OCI-M2 (cell line): ENCODE results near the gene IQSEC1.

Experiments used
- DNase-seq: peaks from one replicate; lab custom pipeline; 2025; ENCODE audit not compliant: unreplicated experiment; lab: John Stamatoyannopoulos, UW

IQSEC1 gene

DNA sequence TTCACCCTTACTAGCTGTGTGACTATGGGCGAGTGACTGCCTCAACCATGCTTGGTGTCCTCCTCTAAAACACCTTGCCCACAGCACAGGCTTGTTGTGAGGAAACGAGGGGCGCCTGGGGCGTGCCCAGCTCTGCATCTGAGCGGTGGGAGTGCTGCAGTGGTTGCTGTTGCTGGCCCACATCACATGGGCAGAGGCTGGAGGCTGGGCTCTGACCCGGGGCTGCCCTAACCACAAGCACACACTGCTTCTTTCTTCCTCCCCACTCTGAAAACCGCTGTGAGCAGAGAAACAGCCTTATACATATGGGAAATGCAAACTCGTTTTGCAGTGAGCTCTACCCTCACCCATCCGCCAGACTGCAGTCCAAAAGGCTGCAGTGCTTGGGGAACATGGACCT, 157.1 kb downstream of the IQSEC1 start:
- DNase-seq: no peak

- no peak for DNase-seq
These were observed 159.1 kb downstream of the IQSEC1 start for GRCh38 chr3:12914088-12914487.

DNA sequence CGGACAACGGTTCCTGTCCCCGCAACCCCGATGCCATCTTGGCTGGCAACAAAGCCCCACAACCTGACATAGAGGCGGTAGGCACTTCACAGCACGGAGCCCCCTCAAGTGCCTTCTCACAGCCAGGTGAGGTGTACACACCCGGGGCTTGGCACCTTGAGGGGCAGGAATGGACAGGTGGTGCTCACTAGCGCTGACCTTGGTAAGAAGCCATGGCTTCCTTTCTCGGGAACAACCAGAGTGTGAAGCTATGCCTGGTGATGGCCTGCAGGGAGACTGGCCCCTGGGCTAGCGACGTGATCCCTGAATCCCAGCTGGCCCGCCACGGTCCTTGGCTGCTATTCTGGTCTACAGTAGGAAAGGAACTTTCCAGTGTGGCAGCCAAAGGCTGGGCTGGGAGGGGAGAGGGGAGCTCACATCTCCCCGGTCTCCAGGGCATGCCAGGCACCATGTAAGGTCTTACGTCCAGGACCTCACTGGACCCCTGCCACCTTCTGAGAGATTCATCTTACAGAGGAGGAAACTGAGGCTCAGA, 161.3 kb downstream of the IQSEC1 start:
- DNase-seq: no peak

- no peak for DNase-seq
These were observed 162.7 kb downstream of the IQSEC1 start for GRCh38 chr3:12910356-12911099.

GRCh38 chr3:12909710-12910109, 163.5 kb downstream of the IQSEC1 start:
- no peak for DNase-seq

DNA sequence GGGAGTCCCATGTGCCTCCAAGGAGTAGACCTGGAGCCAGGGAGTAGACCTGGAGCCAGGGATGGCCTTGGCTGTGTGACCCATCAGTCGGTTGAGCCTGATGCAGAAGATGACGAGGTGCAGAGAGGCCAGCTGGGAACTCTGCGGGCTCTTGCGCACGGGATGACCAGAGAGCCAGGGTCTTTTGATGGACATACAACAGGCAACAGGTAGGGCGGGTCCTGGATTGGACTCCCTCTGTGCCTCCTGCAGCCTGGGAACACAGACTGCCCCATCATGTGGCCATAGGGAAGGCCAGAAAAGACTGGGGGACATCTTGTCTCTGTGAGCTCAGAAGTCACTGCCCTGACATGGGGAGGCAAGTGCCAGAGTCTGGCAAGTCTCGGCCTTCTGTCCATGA, 164.4 kb downstream of the IQSEC1 start:
- no peak for DNase-seq

- DNase-seq: no peak
These were observed 165.0 kb downstream of the IQSEC1 start for GRCh38 chr3:12908136-12908730.

GRCh38 chr3:12907729-12908128, 165.5 kb downstream of the IQSEC1 start:
- no peak for DNase-seq

DNA sequence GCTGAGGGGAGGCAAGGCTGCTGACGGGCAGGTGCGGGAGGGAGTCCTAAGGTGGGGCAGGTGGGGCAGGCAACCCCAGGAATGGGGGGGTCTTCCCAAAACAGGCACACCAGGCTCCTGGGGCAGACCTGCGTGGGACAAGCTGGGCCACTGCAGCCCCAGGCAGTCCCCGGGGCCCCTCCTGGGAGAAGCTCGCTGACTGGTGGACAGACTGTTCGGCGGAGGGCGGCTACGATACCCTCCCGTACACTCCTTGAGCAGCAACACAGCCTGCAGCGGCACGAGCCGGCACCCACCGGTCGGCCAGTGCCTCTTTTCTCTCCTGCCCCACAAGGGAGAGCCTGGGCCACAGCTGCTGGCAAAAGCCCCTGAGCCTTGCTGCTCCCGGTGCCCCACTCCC, 165.9 kb downstream of the IQSEC1 start:
- DNase-seq: no peak

DNA sequence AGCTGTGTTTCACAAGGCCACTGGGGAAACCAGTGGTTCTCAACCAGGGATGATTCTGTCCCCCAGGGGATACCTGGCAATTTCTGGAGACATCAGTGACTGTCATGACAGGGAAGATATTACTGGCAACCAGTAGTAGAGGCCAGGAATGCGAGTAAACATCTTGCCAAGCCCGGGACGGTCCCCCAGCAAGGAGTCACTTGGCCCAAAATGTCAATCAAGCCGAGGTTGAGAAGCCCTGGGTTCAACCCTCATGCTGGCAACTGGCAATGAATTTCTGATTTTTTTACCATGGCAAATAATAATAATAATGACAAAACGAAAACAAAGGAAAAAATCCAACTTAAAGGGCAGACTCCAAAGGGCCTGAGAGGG, 166.3 kb downstream of the IQSEC1 start:
- no peak for DNase-seq

DNA sequence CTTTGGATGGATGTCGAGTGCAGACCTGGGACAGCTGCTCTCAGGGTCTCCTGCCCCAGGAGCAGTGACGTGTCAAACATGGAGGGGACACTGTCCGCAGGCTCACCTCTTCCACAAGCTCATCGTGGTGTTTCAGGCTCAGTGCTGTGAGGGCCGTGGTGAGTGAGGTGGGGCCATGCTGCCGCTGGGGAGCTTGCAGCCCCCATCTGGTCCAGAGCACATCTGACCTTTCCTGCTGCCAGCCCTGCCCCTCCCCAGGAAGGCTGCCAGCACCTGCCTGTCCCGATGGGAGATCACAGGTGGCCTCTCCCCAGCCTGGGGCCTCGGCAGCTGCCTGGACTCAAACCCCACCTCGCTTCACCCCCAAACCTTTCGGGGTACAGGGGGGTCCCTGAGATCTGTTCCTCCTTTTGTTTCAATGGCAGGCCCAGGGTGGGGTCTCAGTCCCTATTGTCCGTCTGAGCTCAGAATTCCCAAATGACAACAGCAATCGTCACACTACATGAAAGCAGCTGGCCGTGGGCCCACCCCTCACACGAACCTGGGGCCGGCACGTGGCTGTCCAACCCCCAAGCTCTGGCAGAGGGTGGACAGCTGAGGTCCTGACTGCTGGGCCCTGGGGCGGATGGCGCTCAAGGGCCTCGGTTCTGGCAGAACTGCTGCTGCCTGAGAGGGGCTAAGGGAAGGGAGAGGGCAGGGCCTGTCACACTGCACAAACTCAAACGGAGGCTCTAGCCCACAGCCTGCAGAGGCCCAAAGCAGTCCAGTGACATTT, 166.9 kb downstream of the IQSEC1 start:
- DNase-seq: no peak

GRCh38 chr3:12905316-12906071, 167.7 kb downstream of the IQSEC1 start:
- DNase-seq: no peak

GRCh38 chr3:12904951-12905315, 168.3 kb downstream of the IQSEC1 start:
- no peak for DNase-seq

DNA sequence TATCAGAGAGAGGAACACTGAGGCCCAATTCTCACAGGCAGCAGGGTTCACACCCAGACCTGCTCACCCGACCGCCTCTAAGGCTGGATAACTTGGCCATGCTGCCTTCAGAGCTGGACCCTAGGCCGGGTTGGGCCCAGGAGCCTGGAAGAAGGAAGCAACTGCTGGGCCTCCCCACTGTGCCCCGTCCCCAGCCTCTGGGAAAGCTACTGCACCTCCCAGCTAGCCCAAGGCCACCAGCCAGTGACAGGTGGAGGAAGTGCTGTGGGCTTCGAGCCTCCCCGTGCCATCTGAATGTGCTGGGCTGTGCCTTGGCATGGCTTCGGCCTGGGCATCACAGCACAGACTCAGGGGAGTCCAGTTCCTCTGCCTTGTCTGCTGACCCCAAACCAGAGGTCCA, 169.3 kb downstream of the IQSEC1 start:
- no peak for DNase-seq

GRCh38 chr3:12903000-12903800, 170.0 kb downstream of the IQSEC1 start:
- no peak for DNase-seq

DNA sequence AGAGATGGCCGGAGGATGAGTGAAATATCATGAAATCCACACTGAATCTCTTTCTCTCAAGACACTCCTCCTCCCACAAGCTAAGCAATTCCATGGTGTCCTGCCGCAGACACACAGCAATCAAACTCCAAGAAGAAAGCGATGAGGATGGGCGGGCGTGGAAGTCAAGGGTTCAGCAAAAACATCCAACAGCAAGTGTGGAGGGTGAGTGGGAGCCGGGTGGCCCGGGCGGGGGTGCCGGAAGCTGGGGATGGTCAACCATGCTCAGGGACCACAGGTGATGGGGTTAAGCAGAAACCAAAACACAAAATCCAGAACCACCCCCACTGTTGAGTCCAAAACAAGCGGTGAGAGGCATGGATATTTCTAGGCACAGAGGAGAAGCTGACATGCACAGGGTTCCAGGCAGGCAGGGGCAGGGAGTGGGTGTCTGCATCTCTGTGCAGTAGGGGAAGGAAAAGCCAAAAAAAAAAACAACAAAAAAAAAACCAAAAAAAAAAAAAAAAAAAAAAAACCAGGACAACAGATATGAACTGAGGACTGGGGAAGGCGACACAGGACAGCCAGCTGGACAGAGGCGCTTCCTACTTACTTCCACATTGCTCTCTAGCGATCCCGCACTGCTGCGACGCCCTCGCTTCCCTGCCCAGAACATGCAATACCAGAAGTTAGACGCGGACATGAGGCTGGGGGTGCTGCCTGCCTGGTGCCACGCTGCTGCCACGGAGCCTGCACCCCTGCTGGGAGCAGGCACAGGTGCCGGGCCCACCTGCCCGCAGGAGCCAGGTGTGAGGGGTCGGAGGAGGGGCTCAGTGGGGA, 170.8 kb downstream of the IQSEC1 start:
- no peak for DNase-seq

- DNase-seq: no peak
These were observed 171.6 kb downstream of the IQSEC1 start for GRCh38 chr3:12901623-12902045.

DNA sequence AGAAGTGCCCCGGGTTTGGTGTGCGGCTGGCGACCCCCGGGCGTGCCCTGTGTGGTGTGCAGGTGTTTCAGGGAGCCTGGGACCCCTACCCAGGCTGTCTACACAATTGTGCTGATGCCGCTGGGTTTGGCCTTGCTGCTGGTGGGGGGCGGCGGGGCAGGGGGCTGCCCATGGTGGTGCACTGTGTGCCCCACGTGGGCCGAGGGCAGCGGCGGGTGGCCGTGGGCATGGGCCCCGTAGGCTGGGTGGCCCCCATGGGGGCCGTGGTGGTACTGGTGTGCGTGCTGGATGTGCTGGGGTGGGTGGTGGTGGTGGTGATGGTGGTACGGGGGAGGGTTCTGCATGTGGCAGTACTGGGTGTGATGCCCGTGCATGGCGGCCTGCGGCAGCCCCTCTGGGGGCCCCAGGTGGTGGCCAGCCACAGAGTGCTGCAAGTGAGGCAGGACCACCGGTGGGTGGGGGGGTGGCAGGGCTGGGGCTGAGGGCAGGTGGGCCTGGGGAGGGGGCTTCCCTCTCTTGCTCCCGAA, 172.3 kb downstream of the IQSEC1 start:
- no peak for DNase-seq
